Subcutaneous abdominal adipose tissue (tissue), 5 donors: ENCODE data around the gene PTS.
A peak's percentile ranks its signal among the peaks of the same experiment; 100 is the strongest.

Source experiments
- H3K27ac ChIP-seq: one replicate; pipeline ENCODE4 v1.7.0; 2013; ENCODE audit warnings: low read depth, mild to moderate bottlenecking, inconsistent platforms, low read length, moderate library complexity
- H3K27me3 ChIP-seq, 5 donors: one replicate each; pipeline ENCODE4 v1.7.0; 2013; ENCODE audit warnings: low read length in 5 of 5, inconsistent platforms in 1 of 5; ENCODE audit not compliant: control insufficient read depth in 5 of 5, insufficient read depth in 4 of 5
- H3K36me3 ChIP-seq, 5 donors: one replicate each; pipeline ENCODE4 v1.7.0; 2013; ENCODE audit warnings: low read length in 5 of 5; ENCODE audit not compliant: control insufficient read depth in 5 of 5, insufficient read depth in 5 of 5
- H3K4me1 ChIP-seq, 5 donors: one replicate each; pipeline ENCODE4 v1.7.0; 2013; ENCODE audit warnings: low read length in 5 of 5, mild to moderate bottlenecking in 3 of 5, moderate library complexity in 1 of 5; ENCODE audit not compliant: control insufficient read depth in 5 of 5, insufficient read depth in 5 of 5
- H3K4me3 ChIP-seq, 5 donors: one replicate each; pipeline ENCODE4 v1.7.0; 2013; ENCODE audit warnings: low read length in 5 of 5, low read depth in 1 of 5
- H3K9ac ChIP-seq, 5 donors: one replicate each; pipeline ENCODE4 v1.7.0; 2013; ENCODE audit warnings: low read length in 5 of 5, mild to moderate bottlenecking in 4 of 5, moderate library complexity in 3 of 5
- H3K9me3 ChIP-seq, 5 donors: one replicate each; pipeline ENCODE4 v1.7.0; 2013; ENCODE audit warnings: low read length in 5 of 5; ENCODE audit not compliant: control insufficient read depth in 5 of 5
- donor health status: healthy.
- donor health status: healthy.
- donor health status: healthy.
- donor health status: healthy.
- donor health status: healthy.

The PTS gene

DNA sequence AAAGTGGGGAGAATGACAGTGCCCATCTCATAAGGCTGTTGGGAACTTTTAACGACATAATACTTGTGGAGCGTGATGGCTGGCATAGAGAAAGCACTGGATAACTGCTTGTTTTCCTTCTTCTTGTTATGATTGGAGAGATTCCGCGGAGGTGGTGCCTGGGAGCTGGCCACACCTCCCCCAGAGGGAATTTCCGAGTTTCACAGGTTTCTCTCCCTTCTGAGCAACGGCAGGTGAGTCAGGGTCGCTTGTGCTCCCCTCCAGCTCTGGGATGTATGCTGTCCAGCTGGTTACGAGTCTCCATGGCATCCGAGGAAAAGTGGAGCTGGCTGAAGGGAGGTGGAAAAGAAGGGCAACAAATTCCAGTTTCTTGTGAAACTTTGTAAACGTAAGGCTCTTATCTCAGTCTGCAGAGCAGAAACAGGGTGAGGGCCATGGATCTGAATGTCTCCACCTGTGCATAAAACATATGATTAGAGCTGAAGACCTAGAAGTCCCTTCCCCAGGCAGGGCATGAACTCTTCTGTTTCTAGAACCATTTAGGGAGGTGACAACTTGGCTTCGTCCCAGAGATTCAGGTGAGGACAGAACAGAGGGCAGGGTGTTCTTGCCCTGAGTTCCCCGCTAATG lies 44.4 kb downstream of the PTS start:
- Histone ChIP-seq H3K9me3 (no peaks in the 10 kb centered on the region), H3K36me3 (peaks cover 0 to 2% (median 0%) of the 10 kb centered on the region in 5 donors), H3K4me3 (no peak overlapping the region)

GRCh38 chr11:112271242-112271641 lies 45.0 kb downstream of the PTS start:
- no peak overlapping the region for H3K27ac ChIP-seq
- no peaks in the 10 kb centered on the region for H3K9me3 ChIP-seq
- H3K4me1 ChIP-seq, result peaks cover 0 to 4% (median 0%) of the 10 kb centered on the region in 5 donors
- H3K4me3 ChIP-seq, result no peak overlapping the region
- no peak overlapping the region for H3K9ac ChIP-seq
- H3K36me3 ChIP-seq, result peaks cover 0 to 2% (median 0%) of the 10 kb centered on the region in 5 donors
- no peaks in the 10 kb centered on the region for H3K27me3 ChIP-seq

More for the DNA sequence above, 44.4 kb downstream of the PTS start:
- Histone ChIP-seq H3K27ac (no peak overlapping the region), H3K4me1 (peaks cover 0 to 4% (median 0%) of the 10 kb centered on the region in 5 donors), H3K9ac (no peak overlapping the region), H3K27me3 (no peaks in the 10 kb centered on the region)

DNA sequence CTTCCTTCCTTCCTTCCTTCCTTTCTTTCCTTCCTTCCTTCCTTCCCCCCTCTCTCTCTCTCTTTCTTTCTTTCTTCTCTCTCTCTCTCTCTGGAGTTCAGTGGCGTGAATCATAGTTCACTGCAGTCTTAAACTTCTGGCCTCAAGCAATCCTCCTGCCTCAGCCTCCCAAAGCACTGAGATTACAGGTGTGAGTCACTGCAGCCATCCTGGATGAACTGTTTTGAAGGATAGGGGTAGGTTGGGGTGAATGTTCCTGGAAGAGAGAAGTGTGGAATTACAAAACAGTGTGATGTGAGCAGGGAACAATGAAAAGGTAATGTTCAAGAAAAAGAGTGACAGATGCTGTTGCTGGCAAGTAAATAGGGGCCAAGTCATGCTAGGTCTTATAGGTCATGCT lies 46.8 kb downstream of the PTS start:
- Histone ChIP-seq H3K4me3 (no peak overlapping the region), H3K4me1 (no peaks in the 10 kb centered on the region), H3K27ac (no peak overlapping the region), H3K27me3 (no peaks in the 10 kb centered on the region), H3K9me3 (no peaks in the 10 kb centered on the region), H3K36me3 (peaks cover 0 to 2% (median 0%) of the 10 kb centered on the region in 5 donors), H3K9ac (no peak overlapping the region)

- Histone ChIP-seq H3K9me3 (no peaks in the 10 kb centered on the region), H3K4me1 (no peaks in the 10 kb centered on the region), H3K27me3 (no peaks in the 10 kb centered on the region), H3K36me3 (peaks cover 0 to 2% (median 0%) of the 10 kb centered on the region in 5 donors), H3K9ac (no peak overlapping the region), H3K4me3 (no peak overlapping the region), H3K27ac (no peak overlapping the region)
Observed at GRCh38 chr11:112274007-112274783, 48.0 kb downstream of the PTS start.

DNA sequence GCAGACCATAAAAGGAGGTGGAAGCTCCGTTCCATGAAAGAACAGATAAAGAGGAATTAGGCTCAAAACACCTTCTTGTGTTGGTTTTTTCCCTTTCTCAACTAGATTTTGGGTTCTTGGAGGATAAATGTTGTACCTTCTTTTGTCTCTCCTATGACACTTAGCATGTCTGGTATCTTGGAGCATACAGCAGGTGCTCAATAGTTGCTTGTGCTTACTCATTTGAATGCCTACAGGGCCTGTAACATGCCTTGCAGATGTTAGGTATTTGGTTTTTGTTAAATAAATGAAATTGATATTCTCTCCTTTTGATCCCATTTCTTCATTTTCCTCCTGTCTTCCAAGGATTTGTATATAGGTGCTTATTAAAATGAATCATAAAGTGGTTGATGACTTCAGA lies 50.8 kb downstream of the PTS start:
- H3K27me3 ChIP-seq, result no peaks in the 10 kb centered on the region
- H3K4me1 ChIP-seq, result peaks cover 0 to 6% (median 5%) of the 10 kb centered on the region in 5 donors
- no peaks in the 10 kb centered on the region for H3K36me3 ChIP-seq
- H3K9me3 ChIP-seq, result no peaks in the 10 kb centered on the region
- no peak overlapping the region for H3K9ac ChIP-seq
- H3K27ac ChIP-seq, result no peak overlapping the region
- H3K4me3 ChIP-seq, result no peak overlapping the region

DNA sequence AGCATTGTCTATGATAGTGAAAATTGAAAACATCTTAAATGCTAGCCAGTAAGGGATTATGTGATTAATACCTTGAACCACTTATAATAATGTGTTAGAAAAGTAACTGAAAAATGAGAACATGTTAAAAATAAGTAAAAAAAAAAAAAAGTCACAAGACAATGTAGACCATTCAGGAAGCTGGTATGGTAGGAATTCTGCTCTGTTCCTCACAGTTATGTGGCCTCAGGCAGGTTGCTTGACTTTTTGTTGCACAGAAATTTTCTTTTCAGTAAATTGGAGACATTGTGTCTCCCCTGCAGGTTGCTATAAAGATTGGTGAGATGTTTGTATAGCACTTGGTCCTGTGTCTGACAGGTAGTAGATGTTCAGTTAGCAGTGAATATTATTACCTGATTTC lies 51.7 kb downstream of the PTS start:
- Histone ChIP-seq H3K4me3 (no peak overlapping the region), H3K9ac (no peak overlapping the region), H3K27me3 (no peaks in the 10 kb centered on the region), H3K36me3 (no peaks in the 10 kb centered on the region), H3K27ac (no peak overlapping the region), H3K9me3 (no peaks in the 10 kb centered on the region), H3K4me1 (peaks cover 0 to 6% (median 5%) of the 10 kb centered on the region in 5 donors)

DNA sequence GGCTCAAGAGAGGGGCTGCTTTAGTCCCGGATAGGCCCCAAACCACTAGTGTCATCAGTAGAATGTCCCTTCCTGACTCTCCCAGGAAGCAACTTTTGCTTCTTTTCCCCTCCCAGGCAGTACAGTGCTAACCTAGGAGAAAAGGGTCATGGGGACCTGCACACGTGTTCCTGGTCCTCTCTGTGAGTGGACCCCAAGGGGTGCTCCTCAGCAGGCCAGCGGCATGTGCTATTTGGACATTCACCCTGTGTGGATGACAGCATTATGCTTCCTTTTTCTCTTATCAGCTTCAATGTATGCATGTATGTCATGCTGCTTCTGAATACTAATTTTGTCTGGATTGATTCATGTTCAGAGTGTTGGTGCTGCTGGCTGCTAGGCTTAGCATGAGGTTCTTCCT lies 52.6 kb downstream of the PTS start:
- no peaks in the 10 kb centered on the region for H3K27me3 ChIP-seq
- no peak overlapping the region for H3K9ac ChIP-seq
- H3K4me3 ChIP-seq, result no peak overlapping the region
- no peaks in the 10 kb centered on the region for H3K9me3 ChIP-seq
- no peaks in the 10 kb centered on the region for H3K36me3 ChIP-seq
- H3K27ac ChIP-seq, result no peak overlapping the region
- peaks cover 0 to 6% (median 5%) of the 10 kb centered on the region in 5 donors for H3K4me1 ChIP-seq

DNA sequence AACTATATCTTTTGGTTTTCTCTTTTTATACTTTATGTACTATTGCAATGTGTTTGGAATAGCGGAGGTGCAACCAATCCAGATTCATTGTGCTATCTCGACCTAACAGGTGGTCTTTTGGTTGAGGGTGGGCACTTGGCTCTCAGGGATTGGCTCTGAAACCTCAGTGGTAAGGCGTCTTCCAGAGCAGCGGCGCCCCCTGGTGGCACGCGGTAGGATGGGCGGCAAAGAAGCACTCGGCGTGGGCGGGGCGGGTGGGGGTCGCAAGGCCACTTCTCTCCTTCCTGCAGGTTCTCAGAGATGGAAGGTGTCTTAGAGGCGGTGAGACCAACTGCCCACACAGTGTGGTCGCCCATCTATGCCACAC lies 53.7 kb downstream of the PTS start:
- H3K9me3 ChIP-seq, result no peaks in the 10 kb centered on the region
- H3K4me1 ChIP-seq, result peaks cover 0 to 6% (median 5%) of the 10 kb centered on the region in 5 donors
- peak overlapping the region in 3 of 5 donors; percentile 39 to 54 (median 40) for H3K9ac ChIP-seq
- H3K27me3 ChIP-seq, result no peaks in the 10 kb centered on the region
- no peak overlapping the region for H3K27ac ChIP-seq
- H3K4me3 ChIP-seq, result peak overlapping the region; percentile 60 to 82 (median 66)
- H3K36me3 ChIP-seq, result peaks cover 0 to 4% (median 0%) of the 10 kb centered on the region in 5 donors

- Histone ChIP-seq H3K36me3 (peaks cover 0 to 4% (median 0%) of the 10 kb centered on the region in 5 donors), H3K4me3 (peak overlapping the region; percentile 60 to 82 (median 66)), H3K4me1 (peaks cover 0 to 6% (median 5%) of the 10 kb centered on the region in 5 donors), H3K9ac (peak overlapping the region in 4 of 5 donors; percentile 39 to 60 (median 47)), H3K9me3 (no peaks in the 10 kb centered on the region), H3K27me3 (no peaks in the 10 kb centered on the region), H3K27ac (no peak overlapping the region)
Observed at GRCh38 chr11:112280268-112281126, 54.3 kb downstream of the PTS start.
